IPS-18a (cell line): ENCODE data around the gene PLEKHH3.
"Not testable (repeated sequence)": the region's sequence is repeated elsewhere in the genome, so short reads cannot be mapped to it uniquely, and the experiment has no call there.

Experiments
- H3K27ac ChIP-seq: one replicate; pipeline ENCODE4 v1.5.1; 2013; ENCODE audit warnings: low read length
- H3K27me3 ChIP-seq: one replicate; pipeline ENCODE4 v1.6.1; 2013; ENCODE audit warnings: mild to moderate bottlenecking, low read length; ENCODE audit not compliant: control insufficient read depth, insufficient read depth
- H3K36me3 ChIP-seq: one replicate; pipeline ENCODE4 v1.6.1; 2013; ENCODE audit warnings: low read depth, low read length; ENCODE audit not compliant: control insufficient read depth
- H3K4me1 ChIP-seq: one replicate; pipeline ENCODE4 v1.6.1; 2013; ENCODE audit warnings: low read depth, low read length; ENCODE audit not compliant: control insufficient read depth
- H3K4me3 ChIP-seq: one replicate; pipeline ENCODE4 v1.5.1; 2013; ENCODE audit warnings: low read length
- H3K9ac ChIP-seq: one replicate; pipeline ENCODE4 v1.6.1; 2013; ENCODE audit warnings: mild to moderate bottlenecking, low read length, moderate library complexity
- H3K9me3 ChIP-seq: one replicate; pipeline ENCODE4 v1.6.1; 2013; ENCODE audit warnings: low read depth, low read length; ENCODE audit not compliant: control insufficient read depth

PLEKHH3 gene

GRCh38 chr17:42667088-42667951, 9.5 kb downstream of the PLEKHH3 start:
- Histone ChIP-seq H3K9ac (no peak overlapping the region), H3K36me3 (peaks cover 5% of the 10 kb centered on the region)

GRCh38 chr17:42666126-42666525, 10.7 kb downstream of the PLEKHH3 start:
- H3K9ac ChIP-seq, H3K4me3 ChIP-seq, H3K36me3 ChIP-seq, H3K4me1 ChIP-seq, H3K27ac ChIP-seq, H3K9me3 ChIP-seq: not testable (repeated sequence)
- peaks cover 20% of the 10 kb centered on the region for H3K27me3 ChIP-seq

More at GRCh38 chr17:42667088-42667951, 9.5 kb downstream of the PLEKHH3 start:
- Histone ChIP-seq H3K27me3 (peaks cover 32% of the 10 kb centered on the region), H3K9me3 (no peaks in the 10 kb centered on the region), H3K4me3 (no peak overlapping the region), H3K27ac (no peak overlapping the region), H3K4me1 (peaks cover 16% of the 10 kb centered on the region)

- Histone ChIP-seq H3K4me3 (no peak overlapping the region), H3K27ac (no peak overlapping the region), H3K36me3 (peaks cover 9% of the 10 kb centered on the region), H3K9ac (no peak overlapping the region), H3K4me1 (peaks cover 7% of the 10 kb centered on the region), H3K9me3 (no peaks in the 10 kb centered on the region), H3K27me3 (peaks cover 15% of the 10 kb centered on the region)
Observed at GRCh38 chr17:42665581-42666001, 11.2 kb downstream of the PLEKHH3 start.

GRCh38 chr17:42660692-42661345, 16.0 kb downstream of the PLEKHH3 start:
- Histone ChIP-seq H3K9me3 (no peaks in the 10 kb centered on the region), H3K27ac (no peak overlapping the region), H3K9ac (no peak overlapping the region), H3K36me3 (peaks cover 4% of the 10 kb centered on the region), H3K4me3 (peak overlapping the region; percentile 6), H3K27me3 (no peaks in the 10 kb centered on the region), H3K4me1 (peaks cover 7% of the 10 kb centered on the region)

GRCh38 chr17:42659932-42660274, 16.9 kb downstream of the PLEKHH3 start:
- not testable (repeated sequence) for H3K9me3 ChIP-seq, H3K36me3 ChIP-seq, H3K4me1 ChIP-seq, H3K27me3 ChIP-seq, H3K27ac ChIP-seq
- peak overlapping the region; percentile 43 for H3K9ac ChIP-seq
- H3K4me3 ChIP-seq = peak overlapping the region; percentile 76

- Histone ChIP-seq H3K27me3 (no peaks in the 10 kb centered on the region), H3K4me3 (peak within 1 kb of the TSS; percentile 76), H3K9me3 (no peaks in the 10 kb centered on the region), H3K9ac (peak within 1 kb of the TSS; percentile 43), H3K27ac (no peak within 1 kb of the TSS), H3K4me1 (peaks cover 7% of the 10 kb centered on the region), H3K36me3 (peaks cover 4% of the 10 kb centered on the region)
Observed at GRCh38 chr17:42659079-42659931, 17.5 kb downstream of the PLEKHH3 start, which contains the start of gene TUBG2. Gene TUBG2 (plus strand): TSS chr17:42659284. CDS start chr17:42659504, 220 bp downstream.

GRCh38 chr17:42657824-42658588, 18.8 kb downstream of the PLEKHH3 start:
- H3K27ac ChIP-seq = no peak overlapping the region
- H3K4me3 ChIP-seq = no peak overlapping the region
- no peak overlapping the region for H3K9ac ChIP-seq
- H3K27me3 ChIP-seq = peaks cover 4% of the 10 kb centered on the region
- H3K36me3 ChIP-seq = peaks cover 4% of the 10 kb centered on the region
- H3K4me1 ChIP-seq = peaks cover 10% of the 10 kb centered on the region
- H3K9me3 ChIP-seq = no peaks in the 10 kb centered on the region

GRCh38 chr17:42655528-42655927, 21.3 kb downstream of the PLEKHH3 start:
- Histone ChIP-seq H3K27me3 (peaks cover 4% of the 10 kb centered on the region), H3K9ac (no peak overlapping the region), H3K9me3 (no peaks in the 10 kb centered on the region), H3K27ac (no peak overlapping the region), H3K4me1 (peaks cover 7% of the 10 kb centered on the region), H3K36me3 (no peaks in the 10 kb centered on the region), H3K4me3 (no peak overlapping the region)

GRCh38 chr17:42653179-42654124, 23.3 kb downstream of the PLEKHH3 start:
- Histone ChIP-seq H3K9me3 (no peaks in the 10 kb centered on the region), H3K4me3 (peak overlapping the region; percentile 54), H3K27ac (no peak overlapping the region), H3K4me1 (peaks cover 3% of the 10 kb centered on the region), H3K36me3 (no peaks in the 10 kb centered on the region), H3K9ac (peak overlapping the region; percentile 28), H3K27me3 (peaks cover 4% of the 10 kb centered on the region)

GRCh38 chr17:42651392-42651791, 25.4 kb downstream of the PLEKHH3 start:
- H3K36me3 ChIP-seq = no peaks in the 10 kb centered on the region
- no peak overlapping the region for H3K9ac ChIP-seq
- H3K27me3 ChIP-seq = peaks cover 4% of the 10 kb centered on the region
- H3K9me3 ChIP-seq = no peaks in the 10 kb centered on the region
- H3K4me1 ChIP-seq = peaks cover 3% of the 10 kb centered on the region
- H3K4me3 ChIP-seq = no peak overlapping the region
- H3K27ac ChIP-seq = no peak overlapping the region
